ENCODE data around the gene KIF22.
"Not testable (repeated sequence)": the region's sequence is repeated elsewhere in the genome, so short reads cannot be mapped to it uniquely, and the experiment has no call there.

The KIF22 gene

GRCh38 chr16:29766571-29766970 is 24.0 kb upstream of the KIF22 start:
- no peak for DNase-seq (ENCODE audit: low read depth, low spot score)

GRCh38 chr16:29767062-29767461 is 23.5 kb upstream of the KIF22 start:
- DNase-seq (ENCODE audit: low read depth, low spot score), result no peak

- no peak for DNase-seq (ENCODE audit: low read depth, low spot score)
Observed at GRCh38 chr16:29769507-29769906, 21.0 kb upstream of the KIF22 start.

- DNase-seq (ENCODE audit: low read depth, low spot score), result no peak
Observed at GRCh38 chr16:29770250-29770929, 20.2 kb upstream of the KIF22 start.

- not testable (repeated sequence) for DNase-seq (ENCODE audit: low read depth, low spot score)
Observed at GRCh38 chr16:29772330-29772729, 18.2 kb upstream of the KIF22 start.

- DNase-seq (ENCODE audit: low read depth, low spot score), result no peak
Observed at GRCh38 chr16:29774730-29775129, 15.8 kb upstream of the KIF22 start.

- DNase-seq (ENCODE audit: low read depth, low spot score), result peak; percentile 13
Observed at GRCh38 chr16:29775742-29776408, 14.7 kb upstream of the KIF22 start.

GRCh38 chr16:29777576-29778350 is 12.8 kb upstream of the KIF22 start, which contains the start of gene ZG16:
TSS of gene ZG16 (plus strand) at chr16:29778256. CDS start at chr16:29779267, 1,011 bp downstream.
- DNase-seq (ENCODE audit: low read depth, low spot score), result no peak

GRCh38 chr16:29779474-29779873 is 11.1 kb upstream of the KIF22 start:
- DNase-seq (ENCODE audit: low read depth, low spot score), result no peak

- DNase-seq (ENCODE audit: low read depth, low spot score), result not testable (repeated sequence)
Observed at GRCh38 chr16:29783094-29783953, 7.2 kb upstream of the KIF22 start.

GRCh38 chr16:29784157-29784556 is 6.4 kb upstream of the KIF22 start:
- no peak for DNase-seq (ENCODE audit: low read depth, low spot score)

GRCh38 chr16:29784901-29785500 is 5.5 kb upstream of the KIF22 start:
- peak; percentile 77 for DNase-seq (ENCODE audit: low read depth, low spot score)

GRCh38 chr16:29787155-29787554 is 3.4 kb upstream of the KIF22 start:
- not testable (repeated sequence) for DNase-seq (ENCODE audit: low read depth, low spot score)

- DNase-seq (ENCODE audit: low read depth, low spot score), result no peak
Observed at GRCh38 chr16:29789775-29790182, 772 bp upstream of the KIF22 start.

- peak; percentile 26 for DNase-seq (ENCODE audit: low read depth, low spot score)
Observed at GRCh38 chr16:29790949-29791844, 646 bp downstream of the KIF22 start.

- no peak for DNase-seq (ENCODE audit: low read depth, low spot score)
Observed at GRCh38 chr16:29791845-29792807, 1.6 kb downstream of the KIF22 start.

- DNase-seq (ENCODE audit: low read depth, low spot score), result not testable (repeated sequence)
Observed at GRCh38 chr16:29793153-29793552, 2.6 kb downstream of the KIF22 start.

- no peak for DNase-seq (ENCODE audit: low read depth, low spot score)
Observed at GRCh38 chr16:29794231-29794710, 3.7 kb downstream of the KIF22 start.

Measured in astrocyte of the hippocampus (primary cell).